Activated naive CD8-positive, alpha-beta T cell treated with anti-CD3 and anti-CD28 coated beads for 36 hours (primary cell): Measurements from ENCODE around the gene PSME1. TPM values are rescaled to one million over a fixed set of nuclear protein-coding genes. Genes with fewer than 3 reads are reported as not detected.

Experiments used
- DNase-seq: peaks from one replicate; pipeline ENCODE4 v3.0.0; 2021
- H3K27ac Mint-ChIP-seq: one replicate; pipeline ENCODE4 v1.8.0; 2022; ENCODE audit warnings: mild to moderate bottlenecking, moderate library complexity, mixed read lengths
- H3K27me3 Mint-ChIP-seq: one replicate; pipeline ENCODE4 v1.8.0; 2022; ENCODE audit warnings: mild to moderate bottlenecking, mixed read lengths
- H3K36me3 Mint-ChIP-seq: one replicate; pipeline ENCODE4 v1.8.0; 2021; ENCODE audit warnings: mild to moderate bottlenecking, mixed read lengths
- H3K4me1 Mint-ChIP-seq: one replicate; pipeline ENCODE4 v1.8.0; 2021; ENCODE audit warnings: mixed read lengths
- H3K4me3 Mint-ChIP-seq: one replicate; pipeline ENCODE4 v1.8.0; 2022; ENCODE audit warnings: mild to moderate bottlenecking, moderate library complexity, mixed read lengths
- H3K9me3 Mint-ChIP-seq: one replicate; pipeline ENCODE4 v1.8.0; 2022; ENCODE audit warnings: mixed read lengths
- total RNA-seq, 2 experiments: library from RNA; stranded (reverse); gene quantifications; one replicate each; pipeline ENCODE4 v1.2.3, GENCODE V29; 2021

Gene PSME1
- total RNA-seq, 2 experiments from 2014 or later = 476 to 479 TPM

DNA sequence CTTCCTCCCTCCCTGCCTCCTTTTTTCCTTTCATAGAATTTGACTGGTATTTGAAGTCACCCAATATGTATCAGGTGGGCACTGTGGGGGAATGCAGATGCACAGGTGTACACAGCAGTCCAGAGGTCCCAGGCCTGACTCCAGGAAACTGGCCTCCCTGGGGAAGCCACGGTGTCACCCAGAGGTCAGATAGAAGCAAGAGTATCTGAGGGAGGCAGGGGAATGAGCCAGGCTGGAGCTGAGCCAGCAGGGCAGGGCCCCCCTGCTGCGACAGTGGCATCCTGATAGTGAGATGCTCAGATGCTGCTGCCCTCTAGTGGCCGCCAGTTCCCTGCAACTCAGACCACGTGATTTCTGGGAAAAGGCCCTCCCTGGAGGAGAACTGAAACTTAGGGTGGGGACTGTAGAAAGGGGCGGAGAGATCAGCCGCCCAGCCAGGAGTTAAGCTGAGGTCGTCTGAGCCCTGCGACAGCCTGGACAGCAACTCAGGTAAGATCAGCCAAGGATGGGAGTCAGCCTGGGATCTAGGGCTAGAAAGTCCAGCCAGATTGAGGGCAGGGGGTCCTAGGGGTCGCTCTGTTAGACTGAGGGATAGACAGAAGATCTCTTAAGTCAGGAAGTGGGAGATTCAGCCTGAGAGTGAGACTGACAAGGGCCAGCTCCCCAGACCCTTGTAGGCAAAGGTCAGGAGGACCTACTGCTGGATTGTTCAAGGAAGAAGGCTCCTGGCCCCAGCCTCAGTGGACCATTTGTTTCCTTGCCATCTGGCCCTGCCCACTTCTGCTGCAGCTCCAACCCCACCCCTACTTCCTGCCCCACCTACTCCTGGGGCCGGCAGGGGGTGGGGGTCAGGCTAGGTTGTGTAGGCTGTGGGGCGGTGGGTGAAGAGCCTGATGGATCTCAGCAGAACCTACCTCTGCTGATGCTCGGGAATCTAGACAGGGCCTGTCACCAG, 25.1 kb downstream of the PSME1 start, which contains the start of gene IRF9:
IRF9 (plus strand) TSS at position 416 of the 955 bp plus-strand sequence. CDS start 880 bp downstream, outside the sequence.
- peaks cover 41% of the 10 kb centered on the region for H3K4me1 Mint-ChIP-seq
- peak; percentile 94 for DNase-seq
- H3K9me3 Mint-ChIP-seq = no peaks in the 10 kb centered on the region
- H3K4me3 Mint-ChIP-seq = peak within 1 kb of the TSS; percentile 99
- H3K27me3 Mint-ChIP-seq = peaks cover 6% of the 10 kb centered on the region
- peak within 1 kb of the TSS; percentile 100 for H3K27ac Mint-ChIP-seq
- peaks cover 38% of the 10 kb centered on the region for H3K36me3 Mint-ChIP-seq

DNA sequence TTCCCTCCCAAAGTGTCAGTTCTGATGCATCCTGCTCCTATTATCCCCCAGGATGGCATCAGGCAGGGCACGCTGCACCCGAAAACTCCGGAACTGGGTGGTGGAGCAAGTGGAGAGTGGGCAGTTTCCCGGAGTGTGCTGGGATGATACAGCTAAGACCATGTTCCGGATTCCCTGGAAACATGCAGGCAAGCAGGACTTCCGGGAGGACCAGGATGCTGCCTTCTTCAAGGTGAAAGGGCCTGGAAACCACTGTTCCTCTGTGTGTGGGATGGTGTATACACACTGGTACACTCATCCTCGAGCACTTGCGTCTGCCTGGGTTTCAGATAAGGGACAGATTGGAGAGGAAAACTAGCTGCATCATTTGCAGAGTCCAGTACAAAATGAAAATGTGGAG, 26.1 kb downstream of the PSME1 start:
- Mint-ChIP-seq H3K27ac (peak overlapping the region; percentile 100), H3K4me3 (peak overlapping the region; percentile 99), H3K36me3 (peaks cover 42% of the 10 kb centered on the region), H3K27me3 (peaks cover 6% of the 10 kb centered on the region), H3K9me3 (no peaks in the 10 kb centered on the region), H3K4me1 (peaks cover 47% of the 10 kb centered on the region)
- peak; percentile 24 for DNase-seq

DNA sequence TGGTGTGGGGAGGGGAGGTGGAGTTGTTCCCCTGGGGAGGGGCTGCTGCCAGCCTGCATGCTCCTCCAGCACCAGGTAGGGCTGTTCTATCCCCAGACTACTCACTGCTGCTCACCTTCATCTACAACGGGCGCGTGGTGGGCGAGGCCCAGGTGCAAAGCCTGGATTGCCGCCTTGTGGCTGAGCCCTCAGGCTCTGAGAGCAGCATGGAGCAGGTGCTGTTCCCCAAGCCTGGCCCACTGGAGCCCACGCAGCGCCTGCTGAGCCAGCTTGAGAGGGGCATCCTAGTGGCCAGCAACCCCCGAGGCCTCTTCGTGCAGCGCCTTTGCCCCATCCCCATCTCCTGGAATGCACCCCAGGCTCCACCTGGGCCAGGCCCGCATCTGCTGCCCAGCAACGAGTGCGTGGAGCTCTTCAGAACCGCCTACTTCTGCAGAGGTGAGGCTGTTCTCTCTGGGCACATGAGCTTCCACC, 28.6 kb downstream of the PSME1 start:
- H3K4me1 Mint-ChIP-seq = peaks cover 47% of the 10 kb centered on the region
- DNase-seq = no peak

DNA sequence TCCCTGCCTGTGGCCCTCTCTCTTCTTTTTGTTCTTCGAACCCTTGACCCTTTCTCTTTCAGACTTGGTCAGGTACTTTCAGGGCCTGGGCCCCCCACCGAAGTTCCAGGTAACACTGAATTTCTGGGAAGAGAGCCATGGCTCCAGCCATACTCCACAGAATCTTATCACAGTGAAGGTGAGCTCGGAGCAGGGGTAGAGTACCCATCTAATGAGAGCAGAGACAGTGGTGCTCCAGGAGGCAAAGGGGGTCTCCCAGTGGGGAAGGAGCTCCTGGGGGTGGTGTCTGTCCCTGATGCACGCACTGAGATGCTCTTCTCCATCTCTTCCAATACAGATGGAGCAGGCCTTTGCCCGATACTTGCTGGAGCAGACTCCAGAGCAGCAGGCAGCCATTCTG, 29.8 kb downstream of the PSME1 start:
- Mint-ChIP-seq H3K27me3 (peaks cover 6% of the 10 kb centered on the region), H3K4me1 (peaks cover 38% of the 10 kb centered on the region), H3K36me3 (peaks cover 55% of the 10 kb centered on the region), H3K4me3 (no peak overlapping the region), H3K9me3 (no peaks in the 10 kb centered on the region), H3K27ac (no peak overlapping the region)
- no peak for DNase-seq

More for the DNA sequence above, 28.6 kb downstream of the PSME1 start:
- H3K9me3 Mint-ChIP-seq = no peaks in the 10 kb centered on the region
- peak overlapping the region; percentile 70 for H3K27ac Mint-ChIP-seq
- H3K27me3 Mint-ChIP-seq = peaks cover 6% of the 10 kb centered on the region
- peaks cover 51% of the 10 kb centered on the region for H3K36me3 Mint-ChIP-seq
- no peak overlapping the region for H3K4me3 Mint-ChIP-seq

DNA sequence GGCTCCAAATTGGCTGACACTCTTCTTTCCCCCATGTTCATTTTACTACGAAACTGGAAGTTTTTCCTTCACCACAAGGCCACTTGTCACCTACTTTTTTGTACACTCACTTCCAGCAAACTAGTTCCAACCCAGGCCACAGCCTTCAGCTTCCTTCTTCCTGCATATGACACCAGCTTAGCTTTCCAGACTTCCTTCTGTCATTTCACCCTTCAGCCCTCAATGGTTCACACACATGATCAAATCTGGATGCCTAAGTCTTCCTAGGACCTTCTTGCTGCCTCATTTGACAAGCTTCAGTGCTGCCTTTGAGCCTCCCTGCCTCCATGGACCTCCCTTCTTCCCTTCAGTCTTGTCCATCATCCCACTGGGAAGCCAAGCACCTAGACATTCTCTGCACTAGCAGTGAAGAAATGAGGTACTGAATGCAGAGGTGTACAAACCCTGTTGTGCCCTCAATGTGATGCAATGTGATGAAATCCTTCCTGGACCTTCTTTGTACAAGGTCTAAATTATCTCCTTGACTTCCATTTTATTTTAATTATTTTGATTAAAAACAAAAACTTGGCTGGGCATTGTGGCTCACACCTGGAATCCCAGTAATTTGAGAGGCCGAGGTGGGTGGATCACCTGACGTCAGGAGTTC, 31.6 kb downstream of the PSME1 start:
- Mint-ChIP-seq H3K4me1 (peaks cover 36% of the 10 kb centered on the region), H3K27me3 (no peaks in the 10 kb centered on the region), H3K4me3 (no peak overlapping the region), H3K36me3 (peaks cover 49% of the 10 kb centered on the region), H3K9me3 (no peaks in the 10 kb centered on the region), H3K27ac (peak overlapping the region; percentile 44)
- no peak for DNase-seq

DNA sequence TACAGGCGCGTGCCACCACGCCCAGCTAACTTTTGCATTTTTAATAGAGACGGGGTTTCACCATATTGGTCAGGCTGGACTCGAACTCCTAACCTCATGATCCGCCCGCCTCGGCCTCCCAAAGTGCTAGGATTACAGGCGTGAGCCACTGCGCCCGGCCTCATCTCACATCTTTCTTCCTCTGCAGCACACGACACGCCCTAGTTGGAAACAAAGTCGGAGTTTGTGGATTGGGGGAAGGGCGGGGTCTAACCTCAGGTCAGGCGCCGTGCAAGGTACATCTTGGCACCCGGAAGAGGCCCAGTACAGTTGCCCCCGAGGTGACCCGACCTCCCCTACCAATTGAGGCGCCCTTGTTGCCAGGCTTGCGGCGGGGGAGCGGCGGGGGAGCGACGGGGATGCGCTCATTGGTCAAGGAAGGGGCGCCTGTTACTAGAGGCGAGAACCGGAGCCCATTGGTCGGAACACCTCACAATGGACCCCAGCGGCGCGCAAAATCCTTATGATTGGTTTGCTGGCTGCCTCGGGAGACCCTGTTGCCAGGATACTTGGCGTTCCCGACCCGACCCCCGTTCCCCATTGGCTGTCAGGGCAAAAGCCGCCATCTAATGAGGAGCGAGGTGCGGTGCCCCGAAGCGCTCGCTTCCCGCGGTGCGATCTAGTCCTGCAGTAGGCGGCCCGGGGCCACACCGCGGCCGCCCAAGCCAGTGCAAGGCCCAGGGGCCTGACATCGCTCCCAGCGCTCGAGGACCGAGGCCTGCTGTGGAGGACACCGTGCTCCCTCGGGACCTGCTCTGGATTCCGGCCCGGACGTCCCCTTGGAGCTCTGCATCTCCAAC, 35.6 kb downstream of the PSME1 start, which contains the start of gene REC8:
REC8 (plus strand) TSS at position 659 of the 839 bp plus-strand sequence. CDS start 473 bp downstream, outside the sequence.
- Mint-ChIP-seq H3K27ac (peak within 1 kb of the TSS; percentile 83), H3K36me3 (peaks cover 31% of the 10 kb centered on the region), H3K4me3 (peak within 1 kb of the TSS; percentile 78), H3K4me1 (peaks cover 22% of the 10 kb centered on the region), H3K9me3 (no peaks in the 10 kb centered on the region), H3K27me3 (no peaks in the 10 kb centered on the region)
- peak; percentile 83 for DNase-seq

DNA sequence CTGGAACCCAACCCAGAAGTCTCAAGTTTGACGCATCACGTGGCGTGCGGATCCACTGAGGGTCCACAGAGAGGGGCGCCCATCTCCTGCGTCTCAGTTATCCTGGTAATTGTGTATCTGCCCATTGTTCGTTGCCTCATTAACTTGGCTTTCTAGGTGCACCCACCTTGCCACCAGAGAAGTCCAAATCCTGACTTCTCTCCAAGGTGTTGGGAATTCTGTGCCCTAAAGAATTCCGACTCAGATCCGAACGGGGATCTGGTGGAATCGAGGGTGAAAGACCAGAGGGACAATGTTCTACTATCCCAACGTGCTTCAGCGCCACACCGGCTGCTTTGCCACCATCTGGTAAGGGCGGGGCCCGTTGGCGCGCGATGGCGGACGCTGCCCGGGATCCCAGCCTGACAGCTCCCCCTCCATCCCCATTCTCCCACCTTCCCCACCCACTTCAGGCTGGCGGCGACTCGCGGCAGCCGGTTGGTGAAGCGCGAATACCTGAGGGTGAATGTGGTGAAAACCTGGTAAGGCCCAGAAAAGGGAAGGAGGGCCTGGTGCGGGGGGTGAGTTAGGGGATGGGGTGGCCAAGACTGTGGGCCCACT, 36.4 kb downstream of the PSME1 start:
- peaks cover 18% of the 10 kb centered on the region for H3K4me1 Mint-ChIP-seq
- H3K27me3 Mint-ChIP-seq = no peaks in the 10 kb centered on the region
- no peak for DNase-seq
- H3K36me3 Mint-ChIP-seq = peaks cover 26% of the 10 kb centered on the region
- H3K27ac Mint-ChIP-seq = peak overlapping the region; percentile 54
- H3K9me3 Mint-ChIP-seq = no peaks in the 10 kb centered on the region
- peak overlapping the region; percentile 78 for H3K4me3 Mint-ChIP-seq

DNA sequence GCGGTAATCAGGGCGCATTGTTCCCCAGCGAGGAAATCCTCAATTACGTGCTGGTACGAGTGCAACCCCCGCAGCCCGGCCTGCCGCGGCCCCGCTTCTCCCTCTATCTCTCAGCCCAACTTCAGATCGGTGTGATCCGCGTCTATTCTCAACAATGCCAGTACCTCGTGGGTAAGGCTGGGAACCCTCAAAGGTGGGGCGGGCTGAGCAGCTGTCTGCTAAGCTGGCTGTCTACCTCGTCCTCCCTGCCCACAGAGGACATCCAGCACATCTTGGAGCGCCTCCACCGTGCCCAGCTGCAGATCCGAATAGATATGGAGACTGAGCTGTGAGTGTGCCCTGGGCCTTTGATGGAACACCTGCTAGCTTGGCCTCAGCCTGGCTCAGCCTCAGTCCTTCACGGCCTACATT, 36.9 kb downstream of the PSME1 start:
- Mint-ChIP-seq H3K9me3 (no peaks in the 10 kb centered on the region), H3K4me3 (peak overlapping the region; percentile 78), H3K27ac (peak overlapping the region; percentile 25), H3K36me3 (peaks cover 23% of the 10 kb centered on the region), H3K27me3 (no peaks in the 10 kb centered on the region), H3K4me1 (peaks cover 18% of the 10 kb centered on the region)
- no peak for DNase-seq

DNA sequence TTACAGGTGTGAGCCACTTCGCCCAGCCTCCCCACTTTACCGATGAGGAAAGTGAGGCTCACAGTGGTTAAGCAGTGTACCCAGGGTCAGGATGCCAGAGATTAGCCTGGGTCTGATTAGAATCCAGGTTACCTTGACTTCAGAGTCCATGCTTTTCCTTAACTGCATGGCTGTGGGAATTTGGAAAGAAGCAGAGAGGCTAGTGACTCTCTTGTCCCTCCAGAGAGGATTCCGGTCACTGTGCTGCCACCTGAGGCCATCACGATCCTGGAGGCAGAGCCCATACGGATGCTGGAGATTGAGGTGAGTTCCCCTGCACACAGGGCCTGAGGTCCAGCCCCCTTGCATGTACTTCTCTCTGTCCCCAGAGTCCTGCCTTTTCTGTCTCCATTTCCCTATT, 40.6 kb downstream of the PSME1 start:
- Mint-ChIP-seq H3K4me1 (peaks cover 11% of the 10 kb centered on the region), H3K36me3 (peaks cover 10% of the 10 kb centered on the region), H3K27ac (no peak overlapping the region), H3K27me3 (no peaks in the 10 kb centered on the region), H3K4me3 (no peak overlapping the region), H3K9me3 (no peaks in the 10 kb centered on the region)
- no peak for DNase-seq

DNA sequence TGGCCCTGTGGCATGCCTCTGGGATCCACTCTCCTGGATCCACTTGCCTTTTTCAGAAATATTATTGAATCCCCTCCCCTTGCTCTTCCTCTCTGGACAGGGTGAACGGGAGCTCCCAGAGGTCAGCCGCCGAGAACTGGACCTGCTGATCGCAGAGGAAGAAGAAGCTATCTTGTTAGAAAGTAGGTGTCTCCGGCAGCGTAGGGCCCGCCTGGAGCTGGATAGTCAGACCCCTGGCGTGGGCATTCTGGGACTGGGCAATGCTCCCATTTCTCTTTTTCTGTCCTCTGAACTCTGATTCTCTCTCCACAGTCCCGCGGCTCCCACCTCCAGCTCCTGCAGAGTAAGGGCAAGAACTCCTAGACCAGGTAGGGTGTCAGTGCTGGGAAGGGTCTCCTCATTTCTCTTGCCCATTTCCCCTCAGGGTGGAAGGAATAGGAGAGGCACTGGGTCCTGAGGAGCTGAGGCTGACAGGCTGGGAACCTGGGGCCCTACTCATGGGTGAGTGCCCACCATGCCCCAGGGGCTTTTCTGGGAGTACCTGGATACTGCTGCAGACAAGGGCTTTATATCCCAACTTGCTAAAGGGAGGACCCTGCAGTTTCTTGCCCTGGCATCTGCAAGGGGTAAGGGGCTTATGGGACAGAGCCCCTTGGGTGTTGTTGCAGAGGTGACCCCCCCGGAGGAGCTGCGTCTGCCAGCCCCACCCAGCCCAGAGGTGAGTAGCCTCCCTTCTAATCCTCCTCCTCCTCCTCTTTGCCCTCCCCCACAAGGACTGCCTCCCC, 41.2 kb downstream of the PSME1 start:
- Mint-ChIP-seq H3K9me3 (no peaks in the 10 kb centered on the region), H3K4me3 (no peak overlapping the region), H3K36me3 (peaks cover 8% of the 10 kb centered on the region), H3K4me1 (peaks cover 8% of the 10 kb centered on the region), H3K27me3 (no peaks in the 10 kb centered on the region), H3K27ac (peak overlapping the region; percentile 6)
- no peak for DNase-seq

DNA sequence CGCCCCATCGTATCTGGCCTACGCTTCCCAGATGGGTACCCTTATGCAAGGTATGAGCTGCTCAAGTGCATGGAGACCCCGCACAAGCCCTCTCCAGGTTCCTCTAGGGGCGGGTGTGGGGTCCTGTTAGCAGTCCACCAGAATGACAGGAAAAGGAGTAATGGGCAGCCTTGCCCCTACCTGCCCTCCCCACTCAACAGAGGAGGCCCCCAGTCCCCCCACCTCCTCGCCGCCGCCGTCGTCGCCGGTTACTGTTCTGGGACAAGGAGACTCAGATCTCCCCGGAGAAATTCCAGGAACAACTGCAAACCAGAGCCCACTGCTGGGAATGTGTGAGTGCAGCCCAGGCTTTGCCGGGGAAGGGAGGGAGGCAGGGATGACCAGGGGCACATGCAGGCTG, 41.9 kb downstream of the PSME1 start:
- Mint-ChIP-seq H3K9me3 (no peaks in the 10 kb centered on the region), H3K4me1 (peaks cover 10% of the 10 kb centered on the region), H3K27me3 (no peaks in the 10 kb centered on the region), H3K27ac (no peak overlapping the region), H3K4me3 (no peak overlapping the region), H3K36me3 (peaks cover 8% of the 10 kb centered on the region)
- no peak for DNase-seq

DNA sequence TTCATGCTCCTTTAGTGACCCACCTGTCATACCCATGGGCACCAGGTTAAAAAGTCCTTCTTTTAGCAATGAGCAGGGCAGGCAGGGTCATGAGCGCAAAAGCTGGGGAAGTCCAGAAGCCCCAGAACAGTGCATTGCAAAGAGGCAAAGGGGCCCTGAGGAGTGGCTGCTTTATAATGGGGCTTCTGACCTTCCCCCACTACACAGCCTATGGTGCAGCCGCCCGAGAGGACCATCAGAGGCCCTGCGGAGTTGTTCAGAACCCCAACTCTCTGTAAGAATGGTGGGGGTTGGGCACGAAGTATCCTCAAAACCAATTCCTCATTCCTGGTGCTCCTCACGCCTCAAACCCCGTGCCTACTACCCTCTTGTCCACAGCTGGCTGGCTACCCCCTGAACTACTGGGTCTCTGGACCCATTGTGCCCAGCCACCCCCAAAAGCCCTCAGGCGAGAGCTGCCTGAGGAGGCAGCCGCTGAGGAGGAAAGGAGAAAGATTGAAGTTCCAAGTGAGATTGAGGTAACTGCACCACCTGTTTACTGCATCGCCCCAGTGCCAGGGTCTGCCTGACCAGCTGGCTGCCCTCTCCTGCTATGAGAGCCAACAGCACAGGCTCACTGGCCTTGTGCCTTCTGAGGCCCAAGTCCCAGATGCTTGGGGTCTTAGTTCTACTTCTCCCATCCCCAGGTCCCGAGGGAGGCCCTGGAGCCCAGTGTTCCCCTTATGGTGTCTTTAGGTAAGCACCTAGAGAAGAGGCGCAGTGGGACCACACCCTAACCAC, 42.6 kb downstream of the PSME1 start:
- no peak overlapping the region for H3K27ac Mint-ChIP-seq
- no peaks in the 10 kb centered on the region for H3K27me3 Mint-ChIP-seq
- H3K4me3 Mint-ChIP-seq = no peak overlapping the region
- no peak for DNase-seq
- H3K4me1 Mint-ChIP-seq = peaks cover 10% of the 10 kb centered on the region
- H3K36me3 Mint-ChIP-seq = peaks cover 4% of the 10 kb centered on the region
- H3K9me3 Mint-ChIP-seq = no peaks in the 10 kb centered on the region
